MM.1S (cell line): ENCODE data around the gene UBL4A.

Experiments used
- DNase-seq: peaks from one replicate; pipeline ENCODE4 v3.0.0-alpha.2; 2015
- H2AFZ ChIP-seq: fragments of 300-600 bp; sonication (generic); 2 replicates; pipeline ENCODE4 v1.6.0; 2016; ENCODE audit warnings: antibody characterized with exemption, low read length
- H3F3A ChIP-seq: fragments of 300-600 bp; sonication (generic); 2 replicates; pipeline ENCODE4 v1.6.1; 2016; ENCODE audit warnings: mild to moderate bottlenecking, antibody characterized with exemption, low read length, moderate library complexity, mixed read lengths; ENCODE audit not compliant: insufficient read depth
- H3K27ac ChIP-seq: fragments of 300-600 bp; sonication (generic); 2 replicates; pipeline ENCODE4 v1.5.1; 2016; ENCODE audit warnings: mild to moderate bottlenecking, low read length
- H3K27me3 ChIP-seq: fragments of 300-600 bp; sonication (generic); replicated peaks from 2 replicates; pipeline ENCODE4 v1.6.0; 2016; ENCODE audit warnings: low read length; ENCODE audit not compliant: insufficient read depth
- H3K36me3 ChIP-seq: fragments of 300-600 bp; sonication (generic); replicated peaks from 2 replicates; pipeline ENCODE4 v1.6.1; 2016; ENCODE audit warnings: mild to moderate bottlenecking, low read length, mixed read lengths; ENCODE audit not compliant: insufficient read depth
- H3K4me1 ChIP-seq: fragments of 300-600 bp; sonication (generic); 2 replicates; pipeline ENCODE4 v1.6.1; 2016; ENCODE audit warnings: low read length, mixed read lengths
- H3K4me2 ChIP-seq: fragments of 300-600 bp; sonication (generic); 2 replicates; pipeline ENCODE4 v1.6.0; 2016; ENCODE audit warnings: low read depth, low read length
- H3K4me3 ChIP-seq: fragments of 300-600 bp; sonication (generic); 2 replicates; pipeline ENCODE4 v1.5.1; 2016; ENCODE audit warnings: low read length, mixed read lengths
- H3K79me2 ChIP-seq: fragments of 300-600 bp; sonication (generic); 2 replicates; pipeline ENCODE4 v1.6.1; 2016; ENCODE audit warnings: mixed run types, low read length, mixed read lengths
- H3K9ac ChIP-seq: fragments of 300-600 bp; sonication (generic); 2 replicates; pipeline ENCODE4 v1.6.1; 2016; ENCODE audit warnings: low read length, mixed read lengths
- H3K9me2 ChIP-seq: fragments of 300-600 bp; sonication (generic); replicated peaks from 2 replicates; pipeline ENCODE4 v1.6.1; 2016; ENCODE audit warnings: mild to moderate bottlenecking, low read length, mixed read lengths; ENCODE audit not compliant: insufficient read depth
- H3K9me3 ChIP-seq: fragments of 300-600 bp; sonication (generic); replicated peaks from 2 replicates; pipeline ENCODE4 v1.6.1; 2016; ENCODE audit warnings: mild to moderate bottlenecking, low read length, mixed read lengths; ENCODE audit not compliant: insufficient read depth
- H4K20me1 ChIP-seq: fragments of 300-600 bp; sonication (generic); 2 replicates; pipeline ENCODE4 v1.6.1; 2016; ENCODE audit warnings: mild to moderate bottlenecking, low read length, moderate library complexity, mixed read lengths; ENCODE audit not compliant: insufficient read depth
- EZH2 ChIP-seq: fragments of 300-600 bp; sonication (generic); optimal IDR thresholded peaks from 2 replicates; pipeline ENCODE3; 2017; ENCODE audit warnings: low read depth, mild to moderate bottlenecking, antibody characterized with exemption, low read length, mixed read lengths
- EZH2phosphoT487 ChIP-seq: fragments of 300-600 bp; sonication (generic); IDR thresholded peaks from 2 replicates; pipeline ENCODE4 v1.6.1; 2018; ENCODE audit warnings: antibody characterized with exemption, low read length
- TF ChIP-seq, protein P1 (sequence below): fragments of 300-600 bp; sonication (generic); IDR thresholded peaks from 2 replicates; pipeline ENCODE4 v1.5.1; 2016; ENCODE audit warnings: antibody characterized with exemption, low read length, mixed read lengths

The UBL4A gene

DNA sequence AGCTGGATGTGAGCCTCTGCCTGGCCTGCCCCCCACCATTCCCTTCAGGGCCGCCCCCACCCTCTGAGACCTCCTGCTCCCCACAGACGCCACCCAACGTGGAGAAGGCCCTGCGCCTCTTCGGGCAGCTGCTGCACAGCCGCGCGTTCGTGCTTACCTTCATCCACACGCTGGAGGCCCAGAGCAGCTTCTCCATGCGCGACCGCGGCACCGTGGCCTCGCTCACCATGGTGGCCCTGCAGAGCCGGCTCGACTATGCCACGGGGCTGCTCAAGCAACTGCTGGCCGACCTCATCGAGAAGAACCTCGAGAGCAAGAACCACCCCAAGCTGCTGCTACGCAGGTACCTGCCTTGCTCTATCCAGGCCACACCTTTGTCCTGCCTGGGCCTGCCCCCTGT, 18.2 kb downstream of the UBL4A start:
- TF ChIP-seq EZH2: no peak
- no peak for TF ChIP-seq EZH2phosphoT487
- TF ChIP-seq, protein P1, sequence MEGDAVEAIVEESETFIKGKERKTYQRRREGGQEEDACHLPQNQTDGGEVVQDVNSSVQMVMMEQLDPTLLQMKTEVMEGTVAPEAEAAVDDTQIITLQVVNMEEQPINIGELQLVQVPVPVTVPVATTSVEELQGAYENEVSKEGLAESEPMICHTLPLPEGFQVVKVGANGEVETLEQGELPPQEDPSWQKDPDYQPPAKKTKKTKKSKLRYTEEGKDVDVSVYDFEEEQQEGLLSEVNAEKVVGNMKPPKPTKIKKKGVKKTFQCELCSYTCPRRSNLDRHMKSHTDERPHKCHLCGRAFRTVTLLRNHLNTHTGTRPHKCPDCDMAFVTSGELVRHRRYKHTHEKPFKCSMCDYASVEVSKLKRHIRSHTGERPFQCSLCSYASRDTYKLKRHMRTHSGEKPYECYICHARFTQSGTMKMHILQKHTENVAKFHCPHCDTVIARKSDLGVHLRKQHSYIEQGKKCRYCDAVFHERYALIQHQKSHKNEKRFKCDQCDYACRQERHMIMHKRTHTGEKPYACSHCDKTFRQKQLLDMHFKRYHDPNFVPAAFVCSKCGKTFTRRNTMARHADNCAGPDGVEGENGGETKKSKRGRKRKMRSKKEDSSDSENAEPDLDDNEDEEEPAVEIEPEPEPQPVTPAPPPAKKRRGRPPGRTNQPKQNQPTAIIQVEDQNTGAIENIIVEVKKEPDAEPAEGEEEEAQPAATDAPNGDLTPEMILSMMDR: no peak
- Histone ChIP-seq H3K9me3 (no peaks in the 10 kb centered on the region), H3K27me3 (no peaks in the 10 kb centered on the region), H3K79me2 (no peaks in the 10 kb centered on the region), H3K4me3 (no peak overlapping the region), H3K9me2 (no peaks in the 10 kb centered on the region), H3K36me3 (no peaks in the 10 kb centered on the region), H3K27ac (no peak overlapping the region), H3K9ac (no peak overlapping the region), H2AFZ (no peak overlapping the region), H3F3A (no peaks in the 10 kb centered on the region), H3K4me2 (no peak overlapping the region), H3K4me1 (no peaks in the 10 kb centered on the region), H4K20me1 (no peaks in the 10 kb centered on the region)
- DNase-seq: no peak

DNA sequence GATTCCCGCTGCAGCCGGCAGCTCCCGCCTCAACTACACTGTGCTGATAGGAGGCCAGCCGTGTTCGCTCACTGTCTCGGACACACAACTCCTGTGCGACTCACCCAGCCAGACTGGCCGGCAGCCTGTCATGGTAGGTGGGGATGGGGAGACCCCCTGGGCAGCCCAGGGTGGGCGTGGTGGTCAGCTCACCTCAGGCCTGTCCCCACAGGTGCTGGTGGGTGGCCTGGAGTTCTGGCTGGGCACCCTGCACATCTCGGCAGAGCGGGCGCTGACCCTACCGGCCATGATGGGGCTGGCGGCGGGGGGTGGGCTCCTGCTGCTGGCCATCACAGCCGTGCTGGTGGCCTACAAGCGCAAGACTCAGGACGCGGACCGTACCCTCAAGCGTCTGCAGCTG, 18.9 kb downstream of the UBL4A start:
- no peaks in the 10 kb centered on the region for H3K79me2 ChIP-seq
- H3K9me3 ChIP-seq: no peaks in the 10 kb centered on the region
- H3K9ac ChIP-seq: no peak overlapping the region
- H3K4me3 ChIP-seq: no peak overlapping the region
- H3K27ac ChIP-seq: no peak overlapping the region
- TF ChIP-seq EZH2: no peak
- TF ChIP-seq, protein P1: no peak
- no peak for TF ChIP-seq EZH2phosphoT487
- DNase-seq: no peak
- no peaks in the 10 kb centered on the region for H4K20me1 ChIP-seq
- H3K27me3 ChIP-seq: no peaks in the 10 kb centered on the region
- no peak overlapping the region for H2AFZ ChIP-seq
- no peaks in the 10 kb centered on the region for H3K4me1 ChIP-seq
- no peaks in the 10 kb centered on the region for H3K36me3 ChIP-seq
- H3K4me2 ChIP-seq: no peak overlapping the region
- no peaks in the 10 kb centered on the region for H3K9me2 ChIP-seq
- H3F3A ChIP-seq: no peaks in the 10 kb centered on the region

DNA sequence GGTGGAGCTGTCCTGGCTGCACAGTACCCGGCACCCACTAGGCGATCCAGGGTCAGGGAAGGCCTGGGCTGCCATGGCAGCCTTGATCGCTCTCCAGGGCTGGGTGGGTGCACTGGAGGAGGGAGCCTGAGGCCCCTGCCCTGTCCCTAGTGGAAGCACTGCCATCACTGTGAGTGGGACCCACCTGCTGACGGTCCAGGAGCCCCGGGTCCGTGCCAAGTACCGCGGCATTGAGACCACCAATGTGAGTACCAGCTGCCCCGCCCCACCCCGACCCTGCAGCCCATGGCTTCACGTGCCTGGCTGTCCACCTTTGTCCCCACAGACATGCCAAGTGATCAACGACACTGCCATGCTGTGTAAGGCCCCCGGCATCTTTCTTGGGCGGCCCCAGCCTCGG, 19.5 kb downstream of the UBL4A start:
- H3K4me3 ChIP-seq: no peak overlapping the region
- H3K4me2 ChIP-seq: no peak overlapping the region
- no peak overlapping the region for H2AFZ ChIP-seq
- no peaks in the 10 kb centered on the region for H3K36me3 ChIP-seq
- DNase-seq: no peak
- no peaks in the 10 kb centered on the region for H3K79me2 ChIP-seq
- no peaks in the 10 kb centered on the region for H3K9me3 ChIP-seq
- TF ChIP-seq EZH2phosphoT487 (no peak), EZH2 (no peak)
- TF ChIP-seq, protein P1: no peak
- H3F3A ChIP-seq: no peaks in the 10 kb centered on the region
- H3K9me2 ChIP-seq: no peaks in the 10 kb centered on the region
- H3K27ac ChIP-seq: no peak overlapping the region
- H3K4me1 ChIP-seq: no peaks in the 10 kb centered on the region
- H4K20me1 ChIP-seq: no peaks in the 10 kb centered on the region
- H3K27me3 ChIP-seq: no peaks in the 10 kb centered on the region
- H3K9ac ChIP-seq: no peak overlapping the region

DNA sequence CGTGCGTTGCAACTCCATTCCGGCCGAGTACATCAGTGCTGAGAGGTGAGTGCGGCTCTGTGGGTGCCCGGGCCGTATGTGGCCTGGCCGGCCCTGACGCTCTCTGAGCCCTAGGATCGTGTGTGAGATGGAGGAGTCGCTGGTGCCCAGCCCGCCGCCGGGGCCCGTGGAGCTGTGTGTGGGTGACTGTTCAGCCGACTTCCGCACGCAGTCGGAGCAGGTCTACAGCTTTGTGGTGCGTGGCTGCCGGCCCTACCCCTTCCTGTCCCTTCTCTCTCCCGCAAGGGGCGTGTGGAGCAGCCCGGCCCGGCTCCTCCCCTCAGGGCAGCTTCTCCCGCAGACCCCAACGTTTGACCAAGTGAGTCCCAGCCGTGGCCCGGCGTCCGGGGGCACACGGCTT, 20.4 kb downstream of the UBL4A start:
- H3K27ac ChIP-seq: no peak overlapping the region
- TF ChIP-seq, protein P1: no peak
- no peak for TF ChIP-seq EZH2phosphoT487
- no peak for TF ChIP-seq EZH2
- no peaks in the 10 kb centered on the region for H3F3A ChIP-seq
- H3K4me3 ChIP-seq: no peak overlapping the region
- no peaks in the 10 kb centered on the region for H4K20me1 ChIP-seq
- H3K9ac ChIP-seq: no peak overlapping the region
- H2AFZ ChIP-seq: no peak overlapping the region
- no peak for DNase-seq
- no peaks in the 10 kb centered on the region for H3K27me3 ChIP-seq
- H3K4me1 ChIP-seq: no peaks in the 10 kb centered on the region
- H3K36me3 ChIP-seq: no peaks in the 10 kb centered on the region
- no peaks in the 10 kb centered on the region for H3K9me3 ChIP-seq
- H3K79me2 ChIP-seq: no peaks in the 10 kb centered on the region
- no peaks in the 10 kb centered on the region for H3K9me2 ChIP-seq
- no peak overlapping the region for H3K4me2 ChIP-seq
